ENCODE data around the gene SLIT3. TPM values are rescaled to one million over a fixed set of nuclear protein-coding genes. Genes with fewer than 3 reads are reported as not detected.

Gene SLIT3
- total RNA-seq, 1 experiment from 2014 or later: 0.92 TPM

DNA sequence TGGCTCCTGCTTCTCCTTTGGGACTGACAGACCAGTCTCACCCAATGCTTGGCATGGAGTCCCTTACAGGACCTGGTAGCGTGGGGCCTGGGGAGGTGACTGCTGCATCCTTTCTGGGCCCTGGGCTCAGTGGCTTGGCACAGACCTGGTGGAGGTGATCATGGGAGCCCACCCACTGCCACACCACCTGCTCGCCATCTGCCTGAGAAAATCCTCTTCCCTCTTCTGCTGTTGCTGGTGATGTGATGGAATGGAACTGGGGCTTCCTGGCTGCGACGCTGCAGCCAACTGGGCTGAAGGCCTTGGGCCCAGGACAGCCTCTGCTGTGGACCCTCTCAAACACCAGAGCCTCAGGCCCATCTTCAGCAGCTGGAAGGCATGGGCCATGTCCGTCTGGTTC, 599.3 kb downstream of the SLIT3 start:
- H3K23ac ChIP-seq (ENCODE audit: insufficient read length, low read depth, low read length): no peak overlapping the region
- H3K4me3 Mint-ChIP-seq: no peak overlapping the region
- no peak overlapping the region for H2BK5ac ChIP-seq (ENCODE audit: insufficient read length, low read length)
- peaks cover 4% of the 10 kb centered on the region for H3K27me3 Mint-ChIP-seq (ENCODE audit: low read depth)
- H3K23me2 ChIP-seq (ENCODE audit: insufficient read length, low read depth, low read length, poor library complexity, severe bottlenecking): no peaks in the 10 kb centered on the region
- H3K79me1 ChIP-seq (ENCODE audit: insufficient read depth, low read depth, low read length, poor library complexity, severe bottlenecking): no peaks in the 10 kb centered on the region
- no peak overlapping the region for H3K4ac ChIP-seq (ENCODE audit: low read depth, low read length)
- H4K5ac ChIP-seq (ENCODE audit: insufficient read length, low read depth, low read length): no peak overlapping the region
- H2AFZ ChIP-seq (ENCODE audit: low read length): no peak overlapping the region
- no peaks in the 10 kb centered on the region for H3K9me3 ChIP-seq (ENCODE audit: control insufficient read depth, low read depth, low read length)
- H2BK120ac ChIP-seq (ENCODE audit: low read depth, low read length, poor library complexity, severe bottlenecking): no peak overlapping the region
- no peak overlapping the region for H3K9ac ChIP-seq (ENCODE audit: extremely low read depth, insufficient read length, low read length)
- no peaks in the 10 kb centered on the region; the same call in 1 of the 2 replicates for H3K27me3 ChIP-seq (ENCODE audit: insufficient read depth, low read length)
- no peaks in the 10 kb centered on the region for H3K4me1 ChIP-seq (ENCODE audit: insufficient read depth, low read length)
- no peak overlapping the region for H2BK15ac ChIP-seq (ENCODE audit: low read depth, low read length)
- H2AK5ac ChIP-seq (ENCODE audit: insufficient read length, low read length): no peak overlapping the region
- H3K36me3 Mint-ChIP-seq (ENCODE audit: insufficient read depth in 1 of 3, low read depth in 3 of 3): no peaks in the 10 kb centered on the region
- no peaks in the 10 kb centered on the region for H3K79me2 ChIP-seq (ENCODE audit: insufficient read depth, low read length)
- H3K4me2 ChIP-seq (ENCODE audit: insufficient read depth, insufficient read length, low read length): no peak overlapping the region
- TF ChIP-seq, protein P1, sequence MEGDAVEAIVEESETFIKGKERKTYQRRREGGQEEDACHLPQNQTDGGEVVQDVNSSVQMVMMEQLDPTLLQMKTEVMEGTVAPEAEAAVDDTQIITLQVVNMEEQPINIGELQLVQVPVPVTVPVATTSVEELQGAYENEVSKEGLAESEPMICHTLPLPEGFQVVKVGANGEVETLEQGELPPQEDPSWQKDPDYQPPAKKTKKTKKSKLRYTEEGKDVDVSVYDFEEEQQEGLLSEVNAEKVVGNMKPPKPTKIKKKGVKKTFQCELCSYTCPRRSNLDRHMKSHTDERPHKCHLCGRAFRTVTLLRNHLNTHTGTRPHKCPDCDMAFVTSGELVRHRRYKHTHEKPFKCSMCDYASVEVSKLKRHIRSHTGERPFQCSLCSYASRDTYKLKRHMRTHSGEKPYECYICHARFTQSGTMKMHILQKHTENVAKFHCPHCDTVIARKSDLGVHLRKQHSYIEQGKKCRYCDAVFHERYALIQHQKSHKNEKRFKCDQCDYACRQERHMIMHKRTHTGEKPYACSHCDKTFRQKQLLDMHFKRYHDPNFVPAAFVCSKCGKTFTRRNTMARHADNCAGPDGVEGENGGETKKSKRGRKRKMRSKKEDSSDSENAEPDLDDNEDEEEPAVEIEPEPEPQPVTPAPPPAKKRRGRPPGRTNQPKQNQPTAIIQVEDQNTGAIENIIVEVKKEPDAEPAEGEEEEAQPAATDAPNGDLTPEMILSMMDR (conservative IDR thresholded peaks at IDR 0.05): no peak
- H3K4me1 Mint-ChIP-seq: peaks cover 2 to 3% of the 10 kb centered on the region in 2 experiments; a peak in 1 of 4 replicates
- no peak overlapping the region for H3K27ac ChIP-seq (ENCODE audit: insufficient read length, low read depth, low read length)
- H4K8ac ChIP-seq (replicated peaks; ENCODE audit: insufficient read length, low read depth, low read length): no peak overlapping the region
- no peak for DNase-seq
- no peak overlapping the region for H3K14ac ChIP-seq (ENCODE audit: insufficient read depth, low read length)
- no peak overlapping the region for H4K91ac ChIP-seq (ENCODE audit: insufficient read length, low read depth, low read length)
- H3K9me3 Mint-ChIP-seq: no peaks in the 10 kb centered on the region
- H3K27ac Mint-ChIP-seq: peak overlapping the region in 1 of 3 experiments; percentile 47; a peak in 1 of 7 replicates
- no peak overlapping the region for H3T11ph ChIP-seq (ENCODE audit: low read length)
- no CpG with 5 or more reads among the region's 5 CpGs for WGBS (ENCODE audit: extremely low coverage, insufficient read length, low lambda C conversion rate)
- H2BK12ac ChIP-seq (ENCODE audit: insufficient read length, low read depth, low read length): no peak overlapping the region
- H3K18ac ChIP-seq (ENCODE audit: insufficient read length, low read depth, low read length): no peak overlapping the region
- no peak overlapping the region for H2BK20ac ChIP-seq (ENCODE audit: low read depth, low read length, poor library complexity, severe bottlenecking)
- no peaks in the 10 kb centered on the region for H4K20me1 ChIP-seq (ENCODE audit: control insufficient read depth, insufficient read depth, insufficient read length)
- no peak overlapping the region for H3K56ac ChIP-seq (ENCODE audit: insufficient read length, low read depth, low read length)
